ENCODE measurements around the gene RFTN1. TPM values are rescaled to one million over a fixed set of nuclear protein-coding genes. Genes with fewer than 3 reads are reported as not detected.

Gene RFTN1
- total and polyA plus RNA-seq, 2 donors (not counting 3 experiments of a cell fraction or from before 2014, with no cell fraction given), result 40.3 to 43.3 TPM

DNA sequence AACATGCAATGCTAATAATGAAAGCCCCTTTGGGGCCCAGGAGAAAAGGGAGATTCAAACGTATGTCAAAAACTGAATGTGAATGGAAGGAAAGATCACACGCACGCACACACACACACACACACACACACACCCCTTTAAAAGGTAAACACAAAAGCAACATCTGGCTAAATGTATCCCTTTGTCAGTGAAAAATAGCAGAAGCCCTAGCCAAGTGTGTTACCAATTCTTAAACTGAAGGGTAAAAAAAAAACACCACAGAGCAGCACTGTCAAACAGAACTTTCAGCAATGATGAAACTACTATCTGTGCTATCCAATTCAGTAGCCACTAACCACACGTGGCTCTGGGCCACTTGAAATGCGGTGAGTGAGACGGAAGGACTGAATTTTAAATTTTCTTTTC, 4.9 kb downstream of the RFTN1 start:
- no peak for DNase-seq (ENCODE audit: low read depth, low spot score)
- ChIA-PET POLR2A (no interaction called here), CTCF (interaction anchor here (1.1 to 1.5 kb wide), 3 partner anchors 13 to 218 kb away, joined by 3 to 4 read pairs (median 3); no protein-coding TSS in a partner anchor)
- Histone ChIP-seq H3K27me3 (ENCODE audit: control insufficient read depth in 2 of 2, insufficient read depth in 2 of 2, low read length in 2 of 2) (no peaks in the 10 kb centered on the region), H3K79me2 (ENCODE audit: control insufficient read depth, insufficient read depth, low read length) (peaks cover 67% of the 10 kb centered on the region), H3K9me3 (replicated peaks; ENCODE audit: control insufficient read depth, insufficient read depth, low read length) (no peaks in the 10 kb centered on the region), H3K36me3 (ENCODE audit: control insufficient read depth in 2 of 2, extremely low read depth in 1 of 2, insufficient read depth in 2 of 2, low read length in 2 of 2) (peaks cover 0 to 3% of the 10 kb centered on the region in 2 experiments), H3K9me1 (replicated peaks; ENCODE audit: control insufficient read depth, extremely low read depth, insufficient read depth, low read length) (no peaks in the 10 kb centered on the region), H2AFZ (ENCODE audit: low read depth, low read length) (no peak overlapping the region), H3K4me2 (ENCODE audit: insufficient read depth, low read length) (no peak overlapping the region), H3K27ac (ENCODE audit: insufficient read depth, low read depth, low read length) (no peak overlapping the region), H3K9ac (replicated peaks; ENCODE audit: extremely low read depth, insufficient read depth, low read length) (no peak overlapping the region), H4K20me1 (replicated peaks; ENCODE audit: control insufficient read depth, extremely low read depth, insufficient read depth, low read length) (no peaks in the 10 kb centered on the region), H3K4me3 (replicated peaks in 1 of 3; ENCODE audit: insufficient read depth in 1 of 3, low read depth in 1 of 3, low read length in 3 of 3) (no peak overlapping the region), H3K4me1 (ENCODE audit: control insufficient read depth, extremely low read depth, insufficient read depth, low read length) (peaks cover 16% of the 10 kb centered on the region)
- dilution Hi-C loops (cut with MboI; ENCODE audit: extremely low pct_ligation_motif_present, low sequenced_read_pairs) (no loop called here), intact Hi-C loops (cut with micrococcal nuclease) (no loop called here)
- no peak for FAIRE-seq
- no peak for TF ChIP-seq GATA2 (IDR thresholded peaks at IDR 0.05; ENCODE audit: insufficient read depth, insufficient read length, low read depth, low read length)
- no TSS peak for BruUV-seq (replicated peaks)

DNA sequence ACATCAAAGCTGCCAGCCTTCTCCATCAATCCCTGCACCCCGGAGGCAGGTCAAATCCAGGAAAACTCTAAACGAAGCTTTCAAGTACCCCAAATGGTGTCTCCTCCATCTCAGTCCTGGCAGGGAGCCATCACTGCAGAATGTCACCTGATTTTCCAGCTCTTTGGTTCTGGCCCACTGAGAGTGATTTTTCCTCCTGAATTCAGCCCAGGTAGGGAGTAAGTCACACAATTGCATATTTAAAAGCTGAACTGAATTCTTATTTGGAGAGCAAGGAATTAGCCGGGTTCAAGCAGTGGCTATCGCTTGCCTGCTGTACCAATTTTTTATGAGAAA, 5.3 kb downstream of the RFTN1 start:
- H3K4me1 ChIP-seq (ENCODE audit: control insufficient read depth, extremely low read depth, insufficient read depth, low read length), result peaks cover 16% of the 10 kb centered on the region
- CTCF ChIA-PET, result interaction anchor here (1.0 to 1.3 kb wide), 2 partner anchors 126 to 218 kb away, joined by 3 to 4 read pairs; no protein-coding TSS in a partner anchor
- H3K27ac ChIP-seq (ENCODE audit: insufficient read depth, low read depth, low read length), result no peak overlapping the region
- intact Hi-C loops (cut with micrococcal nuclease), result no loop called here
- no TSS peak for BruUV-seq (replicated peaks)
- FAIRE-seq (no peak), DNase-seq (ENCODE audit: low read depth, low spot score) (no peak)
- no peaks in the 10 kb centered on the region for H3K9me3 ChIP-seq (replicated peaks; ENCODE audit: control insufficient read depth, insufficient read depth, low read length)
- H4K20me1 ChIP-seq (replicated peaks; ENCODE audit: control insufficient read depth, extremely low read depth, insufficient read depth, low read length), result no peaks in the 10 kb centered on the region
- no peak for TF ChIP-seq FOS (IDR thresholded peaks at IDR 0.05; ENCODE audit: borderline replicate concordance, insufficient read depth, low read length)
- TF ChIP-seq, protein P1, sequence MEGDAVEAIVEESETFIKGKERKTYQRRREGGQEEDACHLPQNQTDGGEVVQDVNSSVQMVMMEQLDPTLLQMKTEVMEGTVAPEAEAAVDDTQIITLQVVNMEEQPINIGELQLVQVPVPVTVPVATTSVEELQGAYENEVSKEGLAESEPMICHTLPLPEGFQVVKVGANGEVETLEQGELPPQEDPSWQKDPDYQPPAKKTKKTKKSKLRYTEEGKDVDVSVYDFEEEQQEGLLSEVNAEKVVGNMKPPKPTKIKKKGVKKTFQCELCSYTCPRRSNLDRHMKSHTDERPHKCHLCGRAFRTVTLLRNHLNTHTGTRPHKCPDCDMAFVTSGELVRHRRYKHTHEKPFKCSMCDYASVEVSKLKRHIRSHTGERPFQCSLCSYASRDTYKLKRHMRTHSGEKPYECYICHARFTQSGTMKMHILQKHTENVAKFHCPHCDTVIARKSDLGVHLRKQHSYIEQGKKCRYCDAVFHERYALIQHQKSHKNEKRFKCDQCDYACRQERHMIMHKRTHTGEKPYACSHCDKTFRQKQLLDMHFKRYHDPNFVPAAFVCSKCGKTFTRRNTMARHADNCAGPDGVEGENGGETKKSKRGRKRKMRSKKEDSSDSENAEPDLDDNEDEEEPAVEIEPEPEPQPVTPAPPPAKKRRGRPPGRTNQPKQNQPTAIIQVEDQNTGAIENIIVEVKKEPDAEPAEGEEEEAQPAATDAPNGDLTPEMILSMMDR (IDR thresholded peaks at IDR 0.05; ENCODE audit: extremely low read depth in 1 of 2, insufficient read depth in 1 of 2, low read depth in 1 of 2, low read length in 2 of 2), result no peak
- no peak for TF ChIP-seq EZH2 (IDR thresholded peaks at IDR 0.05; ENCODE audit: borderline replicate concordance, low read depth, low read length, severe bottlenecking)
- no peak for TF ChIP-seq POLR2AphosphoS5 (IDR thresholded peaks at IDR 0.05; ENCODE audit: insufficient read depth, low read depth, low read length)
- no peak for TF ChIP-seq POLR2A (IDR thresholded peaks at IDR 0.05; ENCODE audit: low read depth, low read length)
- no peak for TF ChIP-seq JUN (IDR thresholded peaks at IDR 0.05; ENCODE audit: borderline replicate concordance, insufficient read depth, insufficient read length, low read depth)
- TF ChIP-seq MYC (IDR thresholded peaks at IDR 0.05; ENCODE audit: low read depth, low read length), result no peak
- TF ChIP-seq GATA2 (IDR thresholded peaks at IDR 0.05; ENCODE audit: insufficient read depth, insufficient read length, low read depth, low read length), result no peak
- TF ChIP-seq, protein P2, sequence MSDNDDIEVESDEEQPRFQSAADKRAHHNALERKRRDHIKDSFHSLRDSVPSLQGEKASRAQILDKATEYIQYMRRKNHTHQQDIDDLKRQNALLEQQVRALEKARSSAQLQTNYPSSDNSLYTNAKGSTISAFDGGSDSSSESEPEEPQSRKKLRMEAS (IDR thresholded peaks at IDR 0.05; ENCODE audit: insufficient read depth, insufficient read length), result no peak
- H3K9me1 ChIP-seq (replicated peaks; ENCODE audit: control insufficient read depth, extremely low read depth, insufficient read depth, low read length), result no peaks in the 10 kb centered on the region
- H3K9ac ChIP-seq (replicated peaks; ENCODE audit: extremely low read depth, insufficient read depth, low read length), result no peak overlapping the region
- peaks cover 0 to 3% of the 10 kb centered on the region in 2 experiments for H3K36me3 ChIP-seq (ENCODE audit: control insufficient read depth in 2 of 2, extremely low read depth in 1 of 2, insufficient read depth in 2 of 2, low read length in 2 of 2)
- no peak overlapping the region for H2AFZ ChIP-seq (ENCODE audit: low read depth, low read length)
- H3K27me3 ChIP-seq (ENCODE audit: control insufficient read depth in 2 of 2, insufficient read depth in 2 of 2, low read length in 2 of 2), result no peaks in the 10 kb centered on the region
- POLR2A ChIA-PET, result no interaction called here
- no peak overlapping the region for H3K4me2 ChIP-seq (ENCODE audit: insufficient read depth, low read length)
- no peak overlapping the region for H3K4me3 ChIP-seq (replicated peaks in 1 of 3; ENCODE audit: insufficient read depth in 1 of 3, low read depth in 1 of 3, low read length in 3 of 3)
- H3K79me2 ChIP-seq (ENCODE audit: control insufficient read depth, insufficient read depth, low read length), result peaks cover 65% of the 10 kb centered on the region
- dilution Hi-C loops (cut with MboI; ENCODE audit: extremely low pct_ligation_motif_present, low sequenced_read_pairs), result no loop called here
